Measurements from ENCODE around the gene FARP2.
"Not testable (repeated sequence)": the region's sequence is repeated elsewhere in the genome, so short reads cannot be mapped to it uniquely, and the experiment has no call there.

Gene FARP2

DNA sequence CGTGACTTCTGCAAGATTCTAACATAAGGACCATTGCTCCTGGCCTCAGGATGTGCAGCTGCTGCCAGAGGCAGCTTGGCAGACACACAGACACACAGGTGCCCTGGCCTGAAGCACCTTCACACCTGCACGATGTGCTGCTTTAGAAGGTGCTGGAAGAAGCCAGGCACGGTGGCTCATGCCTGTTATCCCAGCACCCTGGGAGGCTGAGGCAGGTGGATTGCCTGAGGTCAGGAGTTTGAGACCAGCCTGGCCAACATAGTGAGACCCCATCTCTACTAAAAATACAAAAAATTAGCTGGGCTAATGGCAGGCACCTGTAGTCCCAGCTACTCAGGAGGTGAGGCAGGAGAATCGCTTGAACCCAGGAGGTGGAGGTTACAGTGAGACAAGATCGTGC lies 57.4 kb downstream of the FARP2 start:
- not testable (repeated sequence) for DNase-seq (ENCODE audit: low read depth)

GRCh38 chr2:241413929-241414580 lies 58.0 kb downstream of the FARP2 start:
- no peak for DNase-seq (ENCODE audit: low read depth)

GRCh38 chr2:241415196-241415595 lies 59.1 kb downstream of the FARP2 start:
- no peak for DNase-seq (ENCODE audit: low read depth)

DNA sequence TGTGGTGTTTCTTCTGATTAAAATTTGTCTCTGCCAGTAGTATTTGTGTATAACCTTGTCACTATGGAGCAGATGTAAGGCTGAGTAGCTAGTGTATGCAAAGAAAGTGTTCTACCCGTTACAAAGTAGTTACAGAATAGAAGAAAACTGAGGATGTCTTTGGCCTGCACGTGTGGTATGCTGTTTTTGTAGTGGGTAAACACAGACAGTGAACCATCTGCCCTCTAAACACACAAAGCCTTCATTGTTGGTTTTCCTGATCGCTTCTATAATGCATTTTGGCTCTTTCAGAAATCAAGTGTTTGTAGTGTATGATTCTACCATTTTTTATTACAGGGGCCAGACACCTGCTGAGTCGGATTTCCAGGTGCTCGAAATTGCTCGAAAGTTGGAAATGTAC lies 61.5 kb downstream of the FARP2 start:
- DNase-seq (ENCODE audit: low read depth): no peak

DNA sequence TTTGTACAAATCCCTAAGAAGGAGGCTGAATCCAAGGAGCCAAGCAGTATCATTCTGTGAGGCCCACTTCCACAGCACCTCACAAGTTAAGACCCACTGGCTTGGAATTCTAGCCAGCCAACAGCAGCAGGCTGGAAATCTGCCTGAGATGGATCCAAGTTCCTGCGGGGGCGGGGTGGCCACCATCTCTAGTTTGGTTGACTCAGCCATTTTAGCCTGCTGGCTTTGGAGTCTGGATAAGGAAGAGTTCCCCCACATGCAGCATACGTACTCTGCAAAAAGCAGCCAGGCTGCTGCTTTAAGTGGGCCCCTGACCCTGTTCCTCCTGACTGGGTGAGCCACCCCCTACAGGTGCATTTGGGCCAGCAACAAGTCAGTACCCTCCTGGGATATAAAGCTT lies 65.2 kb downstream of the FARP2 start:
- no peak for DNase-seq (ENCODE audit: low read depth)

DNA sequence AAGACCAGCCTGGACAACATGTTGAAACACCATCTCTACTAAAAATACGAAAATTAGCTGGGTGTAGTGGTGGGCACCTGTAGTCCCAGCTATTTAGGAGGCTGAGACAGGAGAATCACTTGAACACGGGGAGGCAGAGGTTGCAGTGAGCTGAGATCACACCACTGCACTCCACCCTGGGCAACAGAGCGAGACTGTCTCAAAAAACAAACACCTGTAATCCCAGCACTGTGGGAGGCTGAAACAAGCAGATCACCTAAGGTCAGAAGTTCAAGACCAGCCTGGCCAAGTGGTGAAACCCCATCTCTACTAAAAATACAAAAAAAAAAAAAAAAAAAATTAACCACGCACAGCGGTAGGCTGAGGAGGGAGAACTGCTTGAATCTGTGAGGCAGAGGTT lies 65.9 kb downstream of the FARP2 start:
- not testable (repeated sequence) for DNase-seq (ENCODE audit: low read depth)

GRCh38 chr2:241422350-241422749 lies 66.3 kb downstream of the FARP2 start:
- no peak for DNase-seq (ENCODE audit: low read depth)

DNA sequence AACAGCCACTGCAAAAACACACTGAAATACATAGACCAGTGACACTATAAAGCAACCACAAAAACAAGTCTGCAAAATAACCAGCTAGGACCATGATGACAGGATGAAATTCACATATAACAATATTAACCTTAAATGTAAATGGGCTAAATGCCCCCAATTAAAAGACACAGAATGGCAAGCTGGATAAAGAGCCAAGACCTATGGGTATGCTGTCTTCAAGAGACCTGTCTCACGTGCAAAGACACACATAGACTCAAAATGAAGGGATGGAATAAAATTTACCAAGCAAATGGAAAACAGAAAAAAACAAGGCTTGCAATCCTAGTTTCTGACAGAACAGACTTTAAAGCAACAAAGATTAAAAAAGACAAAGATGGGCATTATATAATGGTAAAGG lies 67.4 kb downstream of the FARP2 start:
- not testable (repeated sequence) for DNase-seq (ENCODE audit: low read depth)

- DNase-seq (ENCODE audit: low read depth): no peak
Measured at GRCh38 chr2:241425368-241425767, 69.3 kb downstream of the FARP2 start.

GRCh38 chr2:241430178-241430577 lies 74.1 kb downstream of the FARP2 start:
- no peak for DNase-seq (ENCODE audit: low read depth)

- no peak for DNase-seq (ENCODE audit: low read depth)
Measured at GRCh38 chr2:241432824-241433448, 76.9 kb downstream of the FARP2 start.

DNA sequence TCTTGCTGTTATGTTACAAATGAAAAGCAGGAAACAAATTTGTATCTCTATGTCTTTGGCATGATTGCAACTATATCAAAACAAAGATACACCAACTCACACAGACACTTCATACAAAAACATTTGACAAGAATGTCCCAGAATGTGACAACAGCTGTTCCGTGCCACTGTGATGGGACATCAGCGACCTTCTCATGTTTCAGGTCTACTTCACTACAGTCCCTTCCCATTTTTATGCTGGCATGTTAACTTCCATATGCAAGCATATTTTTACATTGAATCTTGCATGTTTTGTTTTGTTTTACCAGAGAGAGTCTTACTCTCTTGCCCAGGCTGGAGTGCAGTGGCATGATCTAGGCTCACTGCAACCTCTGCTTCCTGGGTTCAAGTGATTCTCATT lies 81.1 kb downstream of the FARP2 start:
- DNase-seq (ENCODE audit: low read depth): no peak

- no peak for DNase-seq (ENCODE audit: low read depth)
Measured at GRCh38 chr2:241441492-241441891, 85.4 kb downstream of the FARP2 start.

- peak; percentile 84 for DNase-seq (ENCODE audit: low read depth)
Measured at GRCh38 chr2:241443486-241444223, 87.6 kb downstream of the FARP2 start.

- no peak for DNase-seq (ENCODE audit: low read depth)
Measured at GRCh38 chr2:241445426-241445825, 89.3 kb downstream of the FARP2 start.

DNA sequence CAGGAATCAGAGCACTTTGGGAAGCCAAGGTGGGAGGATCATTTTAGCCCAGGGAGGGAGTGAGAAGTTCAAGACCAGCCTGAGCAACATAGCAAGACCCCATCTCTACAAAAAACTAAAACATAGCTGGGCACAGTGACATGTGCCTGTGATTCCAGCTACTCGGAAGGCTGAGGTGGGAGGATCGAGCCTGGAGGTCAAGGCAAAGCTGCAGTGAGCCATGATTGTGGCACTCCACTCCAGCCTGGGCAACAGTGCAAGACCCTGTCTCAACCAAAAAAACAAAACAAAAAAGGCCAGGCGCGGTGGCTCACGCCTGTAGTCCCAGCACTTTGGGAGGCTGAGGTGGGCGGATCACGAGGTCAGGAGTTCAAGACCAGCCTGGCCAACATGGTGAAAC lies 94.0 kb downstream of the FARP2 start:
- DNase-seq (ENCODE audit: low read depth): not testable (repeated sequence)

DNA sequence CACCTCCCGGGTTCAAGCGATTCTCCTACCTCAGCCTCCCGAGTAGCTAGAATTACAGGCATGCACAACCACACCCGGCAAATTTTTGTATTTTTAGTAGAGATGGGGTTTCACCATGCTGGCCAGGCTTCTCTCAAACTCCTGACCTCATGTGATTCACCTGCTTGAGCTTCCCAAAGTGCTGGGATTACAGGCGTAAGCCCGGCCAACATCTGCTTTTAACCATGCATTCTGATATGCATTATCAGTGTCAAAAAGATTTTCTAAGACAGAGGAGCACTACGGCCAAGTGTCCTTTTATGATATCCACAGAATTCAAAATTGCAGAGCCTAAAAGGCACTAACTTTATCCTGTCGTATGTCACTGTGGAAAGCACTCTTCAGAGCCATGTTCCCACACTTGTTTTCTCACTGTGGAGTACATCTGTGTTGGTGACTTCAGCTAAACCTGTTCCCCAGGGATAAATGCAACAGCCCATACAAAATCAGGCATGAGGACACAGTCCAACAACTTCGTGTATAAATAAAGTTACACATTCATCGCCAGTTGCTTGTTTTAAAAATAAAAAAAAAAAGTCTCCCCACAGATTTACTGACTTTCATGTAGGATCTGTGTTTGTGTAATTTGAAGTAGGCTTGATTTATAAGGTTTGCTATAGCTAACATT lies 95.9 kb downstream of the FARP2 start:
- DNase-seq (ENCODE audit: low read depth): no peak

DNA sequence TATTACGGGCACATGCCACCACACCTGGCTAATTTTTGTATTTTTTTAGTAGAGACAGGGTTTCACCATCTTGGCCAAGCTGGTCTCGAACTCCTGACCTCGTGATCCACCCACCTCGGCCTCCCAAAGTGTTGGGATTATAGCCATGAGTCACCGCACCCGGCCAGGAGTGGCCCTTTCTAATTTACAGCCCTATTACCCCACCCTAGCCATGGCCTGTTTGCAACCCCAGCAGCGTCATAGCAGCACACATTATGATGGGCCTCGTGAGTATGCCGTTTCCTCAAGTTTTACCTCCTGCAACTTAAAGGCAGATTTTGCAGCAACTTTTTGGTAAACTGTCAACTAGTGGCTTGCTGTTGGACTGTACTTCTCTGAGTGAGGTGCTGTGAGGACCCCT lies 97.8 kb downstream of the FARP2 start:
- DNase-seq (ENCODE audit: low read depth): not testable (repeated sequence)

DNA sequence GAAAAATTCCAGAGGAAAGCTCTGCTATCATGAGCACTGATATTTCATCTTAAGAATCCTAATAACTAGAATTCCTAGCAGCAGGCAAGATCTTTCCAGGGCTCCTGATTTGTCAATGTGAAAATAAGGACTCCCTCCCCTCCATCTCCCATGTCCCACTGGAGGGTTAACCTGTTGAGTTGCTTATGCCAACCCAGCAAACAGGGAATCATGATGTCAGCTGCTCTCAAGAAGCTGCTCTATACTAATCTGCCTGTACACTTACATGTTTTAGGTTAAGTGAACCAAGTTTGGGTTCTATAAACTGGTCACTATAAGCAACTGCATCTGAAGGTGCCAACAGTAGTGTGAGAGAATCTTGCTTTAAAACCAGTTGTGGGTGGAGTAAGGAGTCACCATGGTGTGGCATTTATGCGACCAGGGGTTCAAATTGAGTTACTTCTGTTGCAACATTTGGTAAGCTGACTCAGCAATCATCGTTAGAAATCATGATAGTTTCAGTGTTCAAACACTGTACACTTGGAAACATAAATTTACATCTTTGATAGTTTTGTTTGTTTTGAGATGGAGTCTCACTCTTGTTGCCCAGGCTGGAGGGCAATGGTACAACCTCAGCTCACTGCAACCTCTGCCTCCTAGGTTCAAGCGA lies 98.9 kb downstream of the FARP2 start:
- no peak for DNase-seq (ENCODE audit: low read depth)

DNA sequence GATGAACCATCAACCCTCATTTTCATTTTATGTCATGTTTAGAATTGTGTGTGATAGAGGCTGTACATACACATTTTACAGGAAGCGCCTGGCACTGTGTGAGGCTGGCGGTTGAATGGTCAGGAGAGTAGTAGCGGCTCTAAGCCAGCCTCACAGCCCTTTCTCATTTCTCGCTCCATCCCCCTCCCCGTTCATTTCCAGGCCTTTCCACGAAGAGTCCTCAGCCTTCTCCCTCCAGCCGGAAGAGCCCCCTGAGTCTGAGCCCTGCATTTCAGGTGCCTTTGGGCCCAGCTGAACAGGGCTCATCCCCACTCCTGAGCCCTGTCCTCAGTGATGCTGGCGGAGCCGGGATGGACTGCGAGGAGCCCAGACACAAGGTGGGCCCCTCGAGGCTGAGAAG lies 100.5 kb downstream of the FARP2 start:
- DNase-seq (ENCODE audit: low read depth): no peak

DNA sequence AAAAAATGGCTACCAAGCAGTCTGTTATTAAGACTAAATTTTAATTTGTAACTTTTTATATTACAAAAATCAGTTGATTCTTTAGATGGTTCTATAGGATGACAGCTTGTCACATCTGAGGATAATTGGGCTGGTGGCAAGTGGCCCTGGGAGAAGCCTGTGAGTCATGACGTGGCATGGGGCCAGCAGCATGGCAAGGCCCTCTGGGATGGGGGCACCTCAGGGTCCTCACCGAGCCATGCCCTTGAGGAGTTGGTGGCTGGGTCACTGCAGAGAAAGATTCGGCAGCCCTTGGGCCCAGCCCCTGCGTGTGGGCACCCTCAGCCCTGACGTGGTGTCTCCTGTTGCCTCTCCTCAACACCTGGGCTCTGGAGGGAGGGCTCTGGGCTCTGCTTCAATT lies 102.6 kb downstream of the FARP2 start:
- DNase-seq (ENCODE audit: low read depth): no peak

- no peak for DNase-seq (ENCODE audit: low read depth)
Measured at GRCh38 chr2:241459520-241459919, 103.4 kb downstream of the FARP2 start.
